Aorta (tissue), 5 donors: ENCODE data around the gene CAPS. TPM values are rescaled to one million over a fixed set of nuclear protein-coding genes. Genes with fewer than 3 reads are reported as not detected.
A peak's percentile ranks its signal among the peaks of the same experiment; 100 is the strongest.

Experiments
- ATAC-seq: fragments of 200-7000 bp; cut with Tn5 transposase; one replicate; pipeline ENCODE4 v1.9.1; 2022; ENCODE audit warnings: moderate library complexity; ENCODE audit not compliant: low FRiP score
- DNase-seq, 2 donors: peaks; one replicate each; pipeline ENCODE4 v3.0.0-alpha.2; 2020
- H3K27ac ChIP-seq, 2 donors: one replicate each; pipeline ENCODE4 v1.5.1; 2013; ENCODE audit warnings: low read length in 2 of 2, mild to moderate bottlenecking in 2 of 2, moderate library complexity in 2 of 2, control low read depth in 1 of 2, inconsistent platforms in 1 of 2, low read depth in 1 of 2
- H3K27me3 ChIP-seq, 2 donors: one replicate each; pipeline ENCODE4 v1.6.1; 2013; ENCODE audit warnings: control low read depth in 1 of 2, low read length in 1 of 2, mild to moderate bottlenecking in 1 of 2, moderate library complexity in 1 of 2; ENCODE audit not compliant: insufficient read depth in 2 of 2, control insufficient read depth in 1 of 2
- H3K36me3 ChIP-seq, 2 donors: one replicate each; pipeline ENCODE4 v1.6.1; 2013; ENCODE audit warnings: control low read depth in 1 of 2, low read length in 1 of 2, mild to moderate bottlenecking in 1 of 2; ENCODE audit not compliant: insufficient read depth in 2 of 2, control insufficient read depth in 1 of 2
- H3K4me1 ChIP-seq, 2 donors: one replicate each; pipeline ENCODE4 v1.6.1; 2013; ENCODE audit warnings: low read length in 2 of 2, control low read depth in 1 of 2, mild to moderate bottlenecking in 1 of 2, moderate library complexity in 1 of 2; ENCODE audit not compliant: insufficient read depth in 2 of 2, control insufficient read depth in 1 of 2
- H3K4me3 ChIP-seq, 2 donors: one replicate each; pipeline ENCODE4 v1.5.1; 2013; ENCODE audit warnings: low read length in 2 of 2, control low read depth in 1 of 2, mild to moderate bottlenecking in 1 of 2
- H3K9me3 ChIP-seq: one replicate; pipeline ENCODE4 v1.6.1; 2013; ENCODE audit warnings: mild to moderate bottlenecking, low read length; ENCODE audit not compliant: control insufficient read depth
- WGBS, 2 donors: extraction: QIAGEN DNeasy Blood & Tissue Kit; methylation state at CpG; one replicate each; pipeline ENCODE4 v1.1.7; 2013; 5-methylcytosine and 5-hydroxymethylcytosine counted together
- intact Hi-C, 2 donors: fragments of 100-400 bp; cut with DNase I; formaldehyde crosslinking; loops; one replicate each; pipeline versions ENCODE4 v1.14.2 to v1.15.0; 2022
- polyA plus RNA-seq, 2 donors: library from polyadenylated mRNA; stranded (reverse); fragments of 200-250 nt; gene quantifications; one replicate each; pipeline ENCODE4 v1.2.3, GENCODE V29; 2013
- total RNA-seq, 2 donors: library from RNA; stranded (reverse); fragmentation: NEBNext Ultra II Directional; extraction: Animal tissue kit (Norgen Biotek cat#: 25700); gene quantifications; one replicate each; pipeline ENCODE4 v1.2.1, GENCODE V29; 2021
- donor health status: healthy with polysubstance abuse.
- donor health status: Bipolar disorder and iron deficiency.
- donor health status: DM: no; HTN: no; CAD: no.
- donor health status: DM: no; HTN: no; CAD: no.
- donor health status: DM: yes; HTN: yes; CAD: no.

CAPS gene
- total and polyA plus RNA-seq, 4 donors = 9.3 to 70.9 (median 11.7) TPM

DNA sequence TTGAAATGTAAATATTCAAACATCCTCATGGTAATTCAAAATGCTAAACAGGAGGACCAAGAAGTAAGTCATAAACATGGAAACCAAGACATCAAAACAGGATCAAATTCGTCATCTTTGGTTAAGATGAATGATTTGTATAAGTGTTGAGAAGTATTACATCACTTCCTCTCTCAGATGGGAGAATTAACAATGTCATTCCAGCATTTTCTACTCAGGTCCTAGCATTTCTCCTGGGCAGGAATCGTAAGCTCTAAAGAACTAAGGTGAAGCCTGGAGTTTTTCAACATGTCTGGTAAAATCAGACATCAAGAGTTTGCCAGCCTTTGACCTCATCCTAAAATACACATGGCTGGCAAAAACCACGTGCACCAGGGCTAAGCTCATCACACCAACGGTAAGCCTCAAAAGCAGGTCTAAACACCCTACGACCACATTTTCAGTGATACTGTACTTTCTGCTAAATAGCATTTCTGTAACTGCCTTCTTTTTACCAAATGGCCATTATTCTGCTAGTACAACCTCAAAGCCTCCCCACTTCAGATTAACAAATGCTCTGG is 39.1 kb downstream of the CAPS start:
- Histone ChIP-seq H3K4me3 (no peak overlapping the region), H3K27ac (peak overlapping the region in 1 of 2 donors; percentile 60), H3K4me1 (peaks cover 0 to 4% of the 10 kb centered on the region in 2 donors), H3K27me3 (no peaks in the 10 kb centered on the region), H3K9me3 (no peaks in the 10 kb centered on the region), H3K36me3 (no peaks in the 10 kb centered on the region)
- no peak for ATAC-seq
- DNase-seq = no peak
- 31 to 41% methylated on average over 5 of the region's 5 CpGs for WGBS, 2 donors
- intact Hi-C loops = no loop called here

DNA sequence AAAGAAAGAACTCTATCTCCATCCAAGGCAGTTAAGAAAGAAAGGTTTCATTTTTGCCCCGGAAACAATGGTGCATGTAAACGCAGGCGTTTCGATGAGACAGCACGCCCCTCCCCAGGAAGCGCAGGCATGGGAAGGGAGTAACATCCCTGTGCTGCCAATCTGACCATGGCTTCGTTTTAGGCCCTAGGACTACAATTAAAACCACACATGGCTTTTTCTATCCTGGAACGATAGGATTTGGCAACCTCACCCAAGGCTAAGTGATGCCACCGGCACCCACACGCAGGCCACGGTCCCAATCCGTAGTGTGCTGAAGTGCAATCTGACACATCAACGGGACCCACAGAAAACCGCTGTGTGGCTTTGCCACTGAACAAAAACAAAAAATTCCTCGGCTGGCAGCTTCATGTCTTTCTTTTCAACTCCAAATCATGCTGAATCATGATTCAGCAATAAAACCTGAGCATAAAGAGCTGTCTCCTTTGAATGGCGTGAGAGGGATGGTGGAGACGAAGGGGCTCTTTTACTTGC is 39.7 kb downstream of the CAPS start:
- peak overlapping the region in 1 of 2 donors; percentile 13 for H3K27ac ChIP-seq
- no peaks in the 10 kb centered on the region for H3K27me3 ChIP-seq
- DNase-seq (no peak), ATAC-seq (no peak)
- H3K4me1 ChIP-seq = peaks cover 0 to 4% of the 10 kb centered on the region in 2 donors
- H3K36me3 ChIP-seq = no peaks in the 10 kb centered on the region
- 31 to 33% methylated on average over 17 of the region's 17 CpGs for WGBS, 2 donors
- intact Hi-C loops = no loop called here
- H3K4me3 ChIP-seq = no peak overlapping the region
- no peaks in the 10 kb centered on the region for H3K9me3 ChIP-seq

DNA sequence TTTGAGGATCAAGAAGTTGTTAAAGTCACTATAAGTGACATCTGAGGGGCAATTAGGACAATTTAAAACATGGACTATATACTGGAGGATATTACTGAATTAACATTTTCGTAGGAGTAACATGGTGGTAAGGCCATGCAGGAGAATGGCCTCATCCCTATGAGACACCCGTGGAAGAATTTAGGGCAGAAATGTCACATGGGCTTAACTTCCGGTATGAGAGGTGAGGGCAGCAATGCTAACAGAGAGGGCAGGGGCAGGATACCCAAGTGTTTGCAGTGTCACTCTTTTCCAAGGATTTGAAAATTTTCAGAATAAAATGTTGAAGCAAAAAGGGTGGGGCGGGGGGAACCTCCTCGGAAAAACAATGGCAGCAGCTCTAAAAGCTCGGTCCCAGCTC is 40.2 kb downstream of the CAPS start:
- ATAC-seq = no peak
- no peak for DNase-seq
- intact Hi-C loops = no loop called here
- Histone ChIP-seq H3K9me3 (no peaks in the 10 kb centered on the region), H3K4me1 (peaks cover 0 to 4% of the 10 kb centered on the region in 2 donors), H3K27ac (peak overlapping the region; percentile 50 to 63), H3K36me3 (no peaks in the 10 kb centered on the region), H3K4me3 (no peak overlapping the region), H3K27me3 (no peaks in the 10 kb centered on the region)
- WGBS, 2 donors = 14 to 16% methylated on average over 6 of the region's 6 CpGs

DNA sequence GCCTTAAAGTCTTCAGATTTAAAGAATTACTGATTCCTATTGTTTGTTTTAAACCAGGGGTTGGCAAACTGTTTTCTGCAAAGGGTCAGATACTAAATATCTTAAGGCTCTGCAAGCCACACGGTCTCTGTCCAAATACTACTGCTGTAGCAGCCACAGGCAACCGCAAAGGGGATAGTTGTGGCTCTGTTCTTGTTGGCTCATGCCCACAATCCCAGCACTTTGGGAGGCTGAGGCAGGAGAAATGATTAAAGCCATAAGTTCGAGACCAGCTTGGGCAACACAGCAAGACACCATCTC is 41.5 kb downstream of the CAPS start:
- Histone ChIP-seq H3K36me3 (no peaks in the 10 kb centered on the region), H3K27ac (no peak overlapping the region), H3K4me3 (no peak overlapping the region), H3K9me3 (no peaks in the 10 kb centered on the region), H3K27me3 (no peaks in the 10 kb centered on the region), H3K4me1 (peaks cover 0 to 6% of the 10 kb centered on the region in 2 donors)
- DNase-seq = peak in 1 of 2 donors; percentile 20
- no peak for ATAC-seq
- intact Hi-C loops = no loop called here
- WGBS, 2 donors = 35 to 41% methylated on average over 3 of the region's 3 CpGs

DNA sequence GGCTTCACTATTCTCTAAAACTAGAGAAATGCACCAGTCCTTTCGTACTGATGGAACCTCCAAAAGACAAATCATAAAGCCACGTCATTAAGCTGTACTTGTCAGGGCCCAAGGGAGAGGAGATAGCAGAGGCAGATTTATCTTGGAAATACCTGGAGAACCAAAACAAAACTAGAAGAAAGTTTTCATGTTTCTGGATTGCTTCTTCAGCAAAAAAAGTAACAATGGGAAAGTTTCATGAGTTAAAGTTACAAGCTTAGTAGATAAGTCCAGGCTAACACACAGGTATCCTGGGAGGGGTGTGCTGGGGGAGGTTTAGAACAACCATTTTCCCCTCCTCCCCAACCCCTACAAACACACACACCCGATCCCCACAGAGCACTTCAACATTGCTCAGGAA is 42.3 kb downstream of the CAPS start:
- WGBS, 2 donors = 43 to 51% methylated on average over 3 of the region's 3 CpGs

DNA sequence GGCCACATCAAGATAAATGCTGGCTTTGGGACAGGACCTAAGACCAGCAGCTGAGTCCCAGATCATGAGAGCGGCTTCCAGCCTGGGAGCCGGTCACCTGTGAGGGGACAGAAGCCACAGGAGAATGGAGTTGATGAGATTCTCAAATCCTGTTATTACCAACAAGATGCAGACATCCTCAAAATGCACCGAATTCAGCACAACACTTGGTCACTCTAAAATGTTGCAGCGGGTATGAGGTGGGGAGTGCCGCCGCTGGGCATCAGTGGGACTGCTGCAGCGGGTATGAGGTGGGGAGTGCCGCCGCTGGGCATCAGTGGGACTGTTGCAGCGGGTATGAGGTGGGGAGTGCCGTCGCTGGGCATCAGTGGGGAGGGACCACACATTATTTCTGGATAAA is 42.7 kb downstream of the CAPS start:
- DNase-seq (peak; percentile 30 to 65), ATAC-seq (no peak)
- intact Hi-C loops = no loop called here
- H3K36me3 ChIP-seq = no peaks in the 10 kb centered on the region
- peaks cover 0 to 9% of the 10 kb centered on the region in 2 donors for H3K4me1 ChIP-seq
- WGBS, 2 donors = 88 to 89% methylated on average over 12 of the region's 12 CpGs
- no peaks in the 10 kb centered on the region for H3K27me3 ChIP-seq
- no peak overlapping the region for H3K27ac ChIP-seq
- no peak overlapping the region for H3K4me3 ChIP-seq
- no peaks in the 10 kb centered on the region for H3K9me3 ChIP-seq

More for the DNA sequence above, 42.3 kb downstream of the CAPS start:
- DNase-seq (no peak), ATAC-seq (no peak)
- peaks cover 0 to 9% of the 10 kb centered on the region in 2 donors for H3K4me1 ChIP-seq
- H3K27me3 ChIP-seq = no peaks in the 10 kb centered on the region
- no peaks in the 10 kb centered on the region for H3K36me3 ChIP-seq
- no peak overlapping the region for H3K27ac ChIP-seq
- intact Hi-C loops = no loop called here
- no peaks in the 10 kb centered on the region for H3K9me3 ChIP-seq
- H3K4me3 ChIP-seq = no peak overlapping the region

DNA sequence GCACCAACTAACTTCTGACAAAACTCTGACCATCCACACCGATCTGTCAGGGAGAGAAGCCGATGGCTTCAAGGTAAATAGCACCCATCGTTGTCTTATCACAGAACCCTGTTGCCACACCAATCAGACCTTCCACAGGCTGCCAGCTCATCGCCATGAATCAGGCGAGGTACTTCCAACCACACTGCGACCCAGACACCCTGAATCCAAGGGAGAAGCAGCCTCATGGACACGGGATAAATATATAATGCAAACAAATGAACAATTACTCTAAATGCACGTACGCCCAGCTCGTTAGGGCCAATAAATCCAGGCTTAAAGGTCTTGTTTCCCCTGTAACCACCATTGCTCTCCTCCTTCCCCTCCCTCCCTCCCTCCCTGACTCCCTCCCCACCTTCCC is 43.1 kb downstream of the CAPS start:
- no peak for ATAC-seq
- no peaks in the 10 kb centered on the region for H3K27me3 ChIP-seq
- H3K27ac ChIP-seq = no peak overlapping the region
- no peaks in the 10 kb centered on the region for H3K9me3 ChIP-seq
- DNase-seq = peak in 1 of 2 donors; percentile 36
- 84 to 85% methylated on average over 10 of the region's 10 CpGs for WGBS, 2 donors
- H3K4me1 ChIP-seq = peaks cover 0 to 9% of the 10 kb centered on the region in 2 donors
- intact Hi-C loops = no loop called here
- H3K36me3 ChIP-seq = no peaks in the 10 kb centered on the region
- no peak overlapping the region for H3K4me3 ChIP-seq

DNA sequence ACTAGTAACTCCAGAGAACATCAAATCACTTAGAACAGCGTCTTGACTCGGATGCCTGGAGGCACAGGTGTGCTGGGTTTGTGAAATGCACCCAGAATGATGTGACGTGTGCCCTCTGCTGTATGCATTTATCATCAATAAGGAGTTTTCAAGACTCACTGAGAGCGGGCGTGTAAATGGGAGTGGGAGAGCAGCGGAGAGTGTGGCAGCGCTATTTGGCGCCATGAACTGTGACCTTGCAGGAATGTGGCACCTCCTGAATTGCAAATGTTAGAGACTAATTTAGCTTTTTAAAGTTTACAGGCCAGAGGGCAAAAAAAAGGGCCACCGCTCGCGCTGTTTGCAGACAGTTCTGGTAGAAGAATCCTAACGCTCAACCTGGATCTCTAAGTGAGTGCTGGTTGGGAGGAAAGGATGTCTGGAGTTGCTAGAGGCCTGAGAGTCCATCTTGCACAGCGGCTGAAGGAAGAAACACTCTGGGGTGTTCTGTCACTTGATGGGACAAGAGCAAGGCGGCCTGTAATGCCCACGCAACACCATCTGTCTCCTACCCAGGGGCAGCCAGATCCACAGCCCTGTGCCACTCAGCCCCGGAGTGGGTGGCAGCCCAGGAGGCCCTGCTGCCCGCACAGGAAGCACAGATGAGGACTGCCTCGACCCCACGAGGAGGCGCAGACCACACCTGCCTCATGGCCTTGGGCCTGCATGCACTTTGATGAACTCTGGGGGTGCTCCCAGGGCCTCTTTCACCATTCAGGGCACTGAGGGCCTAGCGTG is 44.2 kb downstream of the CAPS start:
- 89 to 91% methylated on average over 21 of the region's 21 CpGs for WGBS, 2 donors
- Histone ChIP-seq H3K4me3 (no peak overlapping the region), H3K27ac (no peak overlapping the region), H3K9me3 (no peaks in the 10 kb centered on the region), H3K4me1 (peaks cover 0 to 6% of the 10 kb centered on the region in 2 donors), H3K36me3 (no peaks in the 10 kb centered on the region), H3K27me3 (no peaks in the 10 kb centered on the region)
- ATAC-seq = no peak
- intact Hi-C loops = no loop called here
- peak in 1 of 2 donors; percentile 9 for DNase-seq

DNA sequence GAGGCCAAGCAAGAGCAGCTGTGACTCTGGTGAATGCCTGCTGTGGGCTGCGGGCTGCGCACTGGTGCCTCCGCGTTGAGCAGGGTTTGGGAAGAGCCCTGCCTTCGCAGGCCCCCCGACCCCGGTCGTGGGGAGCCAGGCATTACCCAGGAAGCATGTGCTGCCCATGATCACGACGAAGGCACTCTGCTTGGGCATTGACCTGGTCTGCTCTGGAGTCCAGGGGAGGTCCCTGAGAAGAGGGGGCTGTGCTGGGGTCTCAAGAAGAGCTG is 44.7 kb downstream of the CAPS start:
- Histone ChIP-seq H3K36me3 (no peaks in the 10 kb centered on the region), H3K9me3 (no peaks in the 10 kb centered on the region), H3K4me1 (peaks cover 0 to 6% of the 10 kb centered on the region in 2 donors), H3K4me3 (no peak overlapping the region), H3K27ac (no peak overlapping the region), H3K27me3 (no peaks in the 10 kb centered on the region)
- intact Hi-C loops = no loop called here
- DNase-seq (peak in 1 of 2 donors; percentile 40), ATAC-seq (no peak)
- WGBS, 2 donors = 79 to 90% methylated on average over 10 of the region's 10 CpGs
